ENCODE measurements around the gene SLC25A1.

SLC25A1 gene

DNA sequence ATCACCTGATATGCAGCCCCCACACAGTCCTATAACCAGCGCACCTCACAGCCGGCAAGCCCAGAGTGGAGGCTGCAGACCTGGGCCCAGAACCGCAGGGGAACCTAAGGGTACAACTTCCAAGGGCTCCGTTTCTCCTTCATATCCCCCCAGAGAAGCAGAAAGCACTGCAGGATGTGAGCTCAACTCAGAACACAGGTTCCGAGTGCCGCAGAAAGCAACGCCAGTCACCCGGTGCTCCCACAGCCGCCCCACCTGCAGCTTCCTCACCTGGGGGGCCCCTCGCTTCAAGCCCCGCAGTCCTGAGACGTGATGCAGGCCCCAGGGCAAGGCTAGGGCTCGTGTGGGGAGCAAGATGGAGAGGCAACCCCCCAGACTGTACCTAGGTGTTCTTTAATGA, 45.0 kb downstream of the SLC25A1 start:
- TF ChIP-seq, protein P1, sequence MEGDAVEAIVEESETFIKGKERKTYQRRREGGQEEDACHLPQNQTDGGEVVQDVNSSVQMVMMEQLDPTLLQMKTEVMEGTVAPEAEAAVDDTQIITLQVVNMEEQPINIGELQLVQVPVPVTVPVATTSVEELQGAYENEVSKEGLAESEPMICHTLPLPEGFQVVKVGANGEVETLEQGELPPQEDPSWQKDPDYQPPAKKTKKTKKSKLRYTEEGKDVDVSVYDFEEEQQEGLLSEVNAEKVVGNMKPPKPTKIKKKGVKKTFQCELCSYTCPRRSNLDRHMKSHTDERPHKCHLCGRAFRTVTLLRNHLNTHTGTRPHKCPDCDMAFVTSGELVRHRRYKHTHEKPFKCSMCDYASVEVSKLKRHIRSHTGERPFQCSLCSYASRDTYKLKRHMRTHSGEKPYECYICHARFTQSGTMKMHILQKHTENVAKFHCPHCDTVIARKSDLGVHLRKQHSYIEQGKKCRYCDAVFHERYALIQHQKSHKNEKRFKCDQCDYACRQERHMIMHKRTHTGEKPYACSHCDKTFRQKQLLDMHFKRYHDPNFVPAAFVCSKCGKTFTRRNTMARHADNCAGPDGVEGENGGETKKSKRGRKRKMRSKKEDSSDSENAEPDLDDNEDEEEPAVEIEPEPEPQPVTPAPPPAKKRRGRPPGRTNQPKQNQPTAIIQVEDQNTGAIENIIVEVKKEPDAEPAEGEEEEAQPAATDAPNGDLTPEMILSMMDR (IDR thresholded peaks at IDR 0.05; ENCODE audit: insufficient read depth, low read length, poor library complexity, severe bottlenecking), result no peak
- no peak for DNase-seq (ENCODE audit: extremely low read depth, insufficient read length)
- no peak overlapping the region for H3K4me3 ChIP-seq (replicated peaks; ENCODE audit: low read depth, low read length)
- H3K27me3 ChIP-seq (replicated peaks; ENCODE audit: control insufficient read depth, insufficient read depth, low read length), result no peaks in the 10 kb centered on the region
- H3K36me3 ChIP-seq (ENCODE audit: control insufficient read depth, insufficient read depth, low read length), result peaks cover 39% of the 10 kb centered on the region

DNA sequence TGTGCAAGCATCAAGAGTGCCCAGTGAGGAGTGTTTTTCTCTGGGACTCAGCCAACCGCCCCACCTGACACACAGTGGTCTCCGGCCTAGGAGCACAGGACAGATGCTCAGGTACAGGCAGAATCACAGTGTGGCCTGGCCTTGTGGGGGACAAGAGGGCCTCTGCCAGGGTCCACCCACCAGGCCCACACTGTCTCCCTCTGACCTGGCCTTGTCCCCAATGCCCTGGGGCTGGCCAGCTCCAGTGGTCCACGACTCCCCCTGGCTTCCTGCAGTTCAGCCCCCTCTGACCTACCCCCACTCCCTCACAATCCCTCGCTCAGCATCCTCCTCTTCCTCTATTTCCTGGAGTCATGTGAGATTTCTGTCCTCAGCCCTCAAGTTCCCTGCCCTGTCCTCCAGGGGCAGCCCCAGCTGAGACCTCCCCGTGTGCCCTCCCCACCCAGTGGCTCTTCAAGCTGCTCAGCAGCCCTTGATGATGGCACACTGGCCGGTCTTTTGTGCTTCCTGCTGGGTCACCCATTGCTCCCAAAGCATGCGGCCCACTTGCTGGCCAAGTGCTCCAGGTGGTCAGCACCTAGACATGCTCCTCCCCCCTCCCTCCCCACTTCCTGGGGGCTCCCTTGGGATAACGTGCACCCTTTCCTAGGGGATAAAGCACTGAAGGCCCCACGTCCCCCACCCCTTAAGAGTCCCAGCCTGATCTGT, 45.7 kb downstream of the SLC25A1 start:
- DNase-seq (ENCODE audit: extremely low read depth, insufficient read length), result no peak
- H3K36me3 ChIP-seq (ENCODE audit: control insufficient read depth, insufficient read depth, low read length), result peaks cover 32% of the 10 kb centered on the region
- no peaks in the 10 kb centered on the region for H3K27me3 ChIP-seq (replicated peaks; ENCODE audit: control insufficient read depth, insufficient read depth, low read length)
- no peak overlapping the region for H3K4me3 ChIP-seq (replicated peaks; ENCODE audit: low read depth, low read length)
- TF ChIP-seq, protein P1 (IDR thresholded peaks at IDR 0.05; ENCODE audit: insufficient read depth, low read length, poor library complexity, severe bottlenecking), result no peak

GRCh38 chr22:19132153-19132552, 46.4 kb downstream of the SLC25A1 start:
- H3K27me3 ChIP-seq (replicated peaks; ENCODE audit: control insufficient read depth, insufficient read depth, low read length), result no peaks in the 10 kb centered on the region
- no peak for DNase-seq (ENCODE audit: extremely low read depth, insufficient read length)
- no peak overlapping the region for H3K4me3 ChIP-seq (replicated peaks; ENCODE audit: low read depth, low read length)
- H3K36me3 ChIP-seq (ENCODE audit: control insufficient read depth, insufficient read depth, low read length), result peaks cover 25% of the 10 kb centered on the region
- TF ChIP-seq, protein P1 (IDR thresholded peaks at IDR 0.05; ENCODE audit: insufficient read depth, low read length, poor library complexity, severe bottlenecking), result no peak

DNA sequence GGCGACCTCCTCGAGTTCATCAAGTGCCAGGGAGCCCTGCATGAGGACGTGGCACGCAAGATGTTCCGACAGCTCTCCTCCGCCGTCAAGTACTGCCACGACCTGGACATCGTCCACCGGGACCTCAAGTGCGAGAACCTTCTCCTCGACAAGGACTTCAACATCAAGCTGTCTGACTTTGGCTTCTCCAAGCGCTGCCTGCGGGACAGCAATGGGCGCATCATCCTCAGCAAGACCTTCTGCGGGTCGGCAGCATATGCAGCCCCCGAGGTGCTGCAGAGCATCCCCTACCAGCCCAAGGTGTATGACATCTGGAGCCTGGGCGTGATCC, 46.9 kb downstream of the SLC25A1 start:
- DNase-seq (ENCODE audit: extremely low read depth, insufficient read length), result no peak
- H3K27me3 ChIP-seq (replicated peaks; ENCODE audit: control insufficient read depth, insufficient read depth, low read length), result no peaks in the 10 kb centered on the region
- H3K4me3 ChIP-seq (replicated peaks; ENCODE audit: low read depth, low read length), result no peak overlapping the region
- peaks cover 22% of the 10 kb centered on the region for H3K36me3 ChIP-seq (ENCODE audit: control insufficient read depth, insufficient read depth, low read length)
- TF ChIP-seq, protein P1 (IDR thresholded peaks at IDR 0.05; ENCODE audit: insufficient read depth, low read length, poor library complexity, severe bottlenecking), result no peak

GRCh38 chr22:19130959-19131684, 47.4 kb downstream of the SLC25A1 start, which contains the start of gene TSSK2:
Gene TSSK2, plus strand, starts transcription at chr22:19131308. Its CDS starts 92 bp downstream, at chr22:19131400.
- no peak within 1 kb of the TSS for H3K4me3 ChIP-seq (replicated peaks; ENCODE audit: low read depth, low read length)
- no peak for DNase-seq (ENCODE audit: extremely low read depth, insufficient read length)
- no peaks in the 10 kb centered on the region for H3K27me3 ChIP-seq (replicated peaks; ENCODE audit: control insufficient read depth, insufficient read depth, low read length)
- TF ChIP-seq, protein P1 (IDR thresholded peaks at IDR 0.05; ENCODE audit: insufficient read depth, low read length, poor library complexity, severe bottlenecking), result no peak
- H3K36me3 ChIP-seq (ENCODE audit: control insufficient read depth, insufficient read depth, low read length), result peaks cover 19% of the 10 kb centered on the region

All from GM06990 (cell line).